Uterus (tissue), 2 donors: ENCODE data around the gene SCN1B.

ENCODE experiments used
- CTCF ChIP-seq, 4 experiments: fragments of 200-600 bp in 2 of 4; fragments of 450-650 bp in 2 of 4; sonication (generic) in 2 of 4; IDR thresholded peaks; one replicate each; pipeline ENCODE4 v1.5.1; 2016 to 2019; ENCODE audit warnings: antibody characterized with exemption in 4 of 4, mild to moderate bottlenecking in 2 of 4, moderate library complexity in 1 of 4
- POLR2A ChIP-seq, 2 donors: fragments of 450-650 bp; IDR thresholded peaks; one replicate each; pipeline ENCODE4 v1.6.1; 2016; ENCODE audit warnings: antibody characterized with exemption in 2 of 2, mild to moderate bottlenecking in 1 of 2, moderate library complexity in 1 of 2

GRCh38 chr19:35009424-35010415 is 20.6 kb upstream of the SCN1B start:
- no peak for TF ChIP-seq CTCF (IDR thresholded peaks at IDR 0.05)
- TF ChIP-seq POLR2A (IDR thresholded peaks at IDR 0.05), result no peak
